Renal pelvis (tissue), 12 donors: ENCODE results near the gene MLNR. TPM values are rescaled to one million over a fixed set of nuclear protein-coding genes. Genes with fewer than 3 reads are reported as not detected.

Source experiments
- DNase-seq: peaks from one replicate; pipeline ENCODE4 v3.0.0-alpha.2; 2013
- long read RNA-seq, 16 experiments: transcript quantifications; one replicate each; lab custom pipeline, GENCODE V29; 2026
- polyA plus RNA-seq, 3 donors: library from polyadenylated mRNA; unstranded; fragments of 120-200 nt; gene quantifications; one replicate each; pipeline ENCODE4 v1.2.1, GENCODE V29; 2013; ENCODE audit not compliant: insufficient read length in 3 of 3

The MLNR gene, protein sequence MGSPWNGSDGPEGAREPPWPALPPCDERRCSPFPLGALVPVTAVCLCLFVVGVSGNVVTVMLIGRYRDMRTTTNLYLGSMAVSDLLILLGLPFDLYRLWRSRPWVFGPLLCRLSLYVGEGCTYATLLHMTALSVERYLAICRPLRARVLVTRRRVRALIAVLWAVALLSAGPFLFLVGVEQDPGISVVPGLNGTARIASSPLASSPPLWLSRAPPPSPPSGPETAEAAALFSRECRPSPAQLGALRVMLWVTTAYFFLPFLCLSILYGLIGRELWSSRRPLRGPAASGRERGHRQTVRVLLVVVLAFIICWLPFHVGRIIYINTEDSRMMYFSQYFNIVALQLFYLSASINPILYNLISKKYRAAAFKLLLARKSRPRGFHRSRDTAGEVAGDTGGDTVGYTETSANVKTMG
- polyA plus RNA-seq: under 1 TPM in 2 of 3 donors, not detected in 1; 0.27 to 0.30 TPM
- long read RNA-seq, donor 1: 0 reads
- long read RNA-seq, donor 2: 0 reads
- long read RNA-seq, donor 3: 0 reads
- long read RNA-seq, donor 4: 0 reads
- long read RNA-seq, donor 5: 0 reads
- long read RNA-seq, donor 6: 0 reads
- long read RNA-seq, donor 7: 0 reads
- long read RNA-seq, donor 8: 0 reads
- long read RNA-seq, donor 9: 0 reads
- long read RNA-seq, donor 10: 0 reads
- long read RNA-seq, donor 11: 0 reads
- long read RNA-seq, donor 12: 0 reads
- long read RNA-seq, donor 13: 0 reads
- long read RNA-seq, donor 14: 0 reads
- long read RNA-seq, donor 15: 0 reads
- long read RNA-seq, donor 16: 0 reads

DNA sequence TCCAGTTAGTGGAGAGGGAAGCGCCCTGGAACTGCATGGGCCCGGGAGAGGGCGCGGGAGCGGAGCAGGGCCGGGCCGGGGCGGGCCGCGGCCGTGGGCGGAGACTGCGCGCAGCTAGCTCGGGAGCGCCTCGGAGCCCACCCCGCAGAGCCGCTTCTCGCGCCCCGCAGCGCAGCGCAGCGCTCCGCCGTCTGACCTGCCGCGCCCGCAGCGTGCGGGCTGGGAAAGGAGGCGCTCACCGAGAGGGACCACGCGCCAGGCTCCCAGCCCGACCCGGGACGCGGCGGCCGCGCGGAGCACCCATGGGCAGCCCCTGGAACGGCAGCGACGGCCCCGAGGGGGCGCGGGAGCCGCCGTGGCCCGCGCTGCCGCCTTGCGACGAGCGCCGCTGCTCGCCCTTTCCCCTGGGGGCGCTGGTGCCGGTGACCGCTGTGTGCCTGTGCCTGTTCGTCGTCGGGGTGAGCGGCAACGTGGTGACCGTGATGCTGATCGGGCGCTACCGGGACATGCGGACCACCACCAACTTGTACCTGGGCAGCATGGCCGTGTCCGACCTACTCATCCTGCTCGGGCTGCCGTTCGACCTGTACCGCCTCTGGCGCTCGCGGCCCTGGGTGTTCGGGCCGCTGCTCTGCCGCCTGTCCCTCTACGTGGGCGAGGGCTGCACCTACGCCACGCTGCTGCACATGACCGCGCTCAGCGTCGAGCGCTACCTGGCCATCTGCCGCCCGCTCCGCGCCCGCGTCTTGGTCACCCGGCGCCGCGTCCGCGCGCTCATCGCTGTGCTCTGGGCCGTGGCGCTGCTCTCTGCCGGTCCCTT is at the start of gene MLNR:
TSS of gene MLNR (plus strand) at position 303 of the 820 bp plus-strand sequence. CDS start at position 303, 0 bp downstream.
- DNase-seq: peak; percentile 38

DNA sequence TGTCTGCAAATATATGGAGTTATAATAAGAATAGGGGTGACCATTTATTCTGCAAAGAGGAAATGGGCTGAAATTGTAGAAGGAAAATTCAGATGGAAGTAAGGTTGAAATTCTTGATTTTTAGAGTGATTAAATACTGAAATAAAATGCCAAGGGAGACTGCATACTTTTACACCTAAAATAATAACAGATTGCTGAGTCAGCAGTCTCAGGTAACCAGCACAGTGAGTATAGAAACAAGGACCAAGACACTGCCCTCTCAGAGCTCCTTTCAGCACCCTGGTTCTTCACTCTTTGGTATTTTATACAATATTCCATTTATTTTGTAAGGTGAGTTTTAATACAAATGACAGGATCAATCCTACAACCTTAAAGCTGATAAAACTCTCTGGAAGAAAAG is 48.8 kb upstream of the MLNR start:
- no peak for DNase-seq

DNA sequence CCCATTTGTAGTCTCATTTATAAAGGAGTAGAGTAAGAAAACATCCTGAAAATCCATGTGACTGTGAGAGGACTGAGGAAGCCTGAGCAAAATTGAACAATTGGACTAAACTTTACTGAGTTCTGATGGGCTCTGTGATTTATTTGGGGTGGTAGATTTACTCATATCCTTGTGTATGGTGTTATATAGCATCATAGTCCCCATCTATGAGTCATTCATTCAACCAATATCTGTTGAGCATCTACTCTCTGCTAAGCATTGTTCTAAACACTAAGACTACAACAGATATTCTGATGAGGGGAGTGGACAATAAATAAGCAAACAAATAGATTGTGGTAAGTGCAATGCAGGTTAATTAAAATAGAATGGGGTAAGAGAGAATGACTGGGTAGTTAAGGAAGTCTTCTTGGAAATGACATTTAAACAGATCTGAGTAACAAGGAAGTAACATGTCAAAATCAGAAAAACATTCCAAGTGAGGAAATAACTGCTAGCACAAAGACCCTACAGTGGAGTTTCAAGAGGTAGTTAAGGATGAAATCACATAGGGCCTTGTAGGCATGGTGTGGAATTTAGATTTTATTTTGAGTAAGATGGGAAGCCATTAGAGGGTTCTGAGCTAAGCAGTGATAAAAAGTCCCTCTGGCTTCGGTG is 36.3 kb upstream of the MLNR start:
- DNase-seq: no peak

DNA sequence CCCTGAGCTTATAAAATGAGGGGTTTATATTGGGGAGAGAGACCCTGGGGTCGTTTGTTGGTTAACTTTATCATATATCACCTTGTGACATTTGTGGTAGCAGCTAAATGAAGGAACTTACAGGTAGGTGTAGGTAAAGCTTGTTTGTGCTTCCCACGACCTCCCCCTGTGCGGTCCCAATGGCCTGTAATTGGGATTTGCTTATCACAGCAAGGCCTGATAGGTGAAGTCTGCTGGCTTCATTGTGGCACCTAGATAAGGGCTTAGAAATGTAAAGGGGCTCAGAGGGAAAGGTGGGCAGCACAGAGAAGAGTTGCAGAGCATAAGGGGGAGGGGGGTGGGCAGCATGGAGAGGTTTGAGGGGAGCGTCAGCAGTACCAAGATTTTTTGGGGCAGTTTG is 35.5 kb upstream of the MLNR start:
- DNase-seq: no peak

DNA sequence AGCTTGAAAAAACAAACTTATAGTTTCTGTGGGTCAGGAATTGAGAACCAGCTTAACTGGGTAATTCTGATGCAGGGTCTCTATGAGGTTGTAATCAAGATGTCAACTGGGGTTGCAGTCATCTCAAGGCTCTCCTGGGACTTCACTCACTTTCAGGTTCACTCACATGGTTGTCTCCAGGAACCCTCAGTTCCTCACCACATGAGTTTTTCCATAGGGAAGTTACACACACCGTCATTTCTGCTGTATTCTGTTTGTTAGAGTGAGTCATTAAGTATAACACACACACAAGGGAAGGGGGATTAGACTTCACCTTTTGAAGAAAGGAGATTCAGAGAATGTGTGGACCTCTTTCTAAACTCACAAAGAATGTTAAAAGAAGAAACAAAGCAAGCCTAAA is 34.9 kb upstream of the MLNR start:
- no peak for DNase-seq

DNA sequence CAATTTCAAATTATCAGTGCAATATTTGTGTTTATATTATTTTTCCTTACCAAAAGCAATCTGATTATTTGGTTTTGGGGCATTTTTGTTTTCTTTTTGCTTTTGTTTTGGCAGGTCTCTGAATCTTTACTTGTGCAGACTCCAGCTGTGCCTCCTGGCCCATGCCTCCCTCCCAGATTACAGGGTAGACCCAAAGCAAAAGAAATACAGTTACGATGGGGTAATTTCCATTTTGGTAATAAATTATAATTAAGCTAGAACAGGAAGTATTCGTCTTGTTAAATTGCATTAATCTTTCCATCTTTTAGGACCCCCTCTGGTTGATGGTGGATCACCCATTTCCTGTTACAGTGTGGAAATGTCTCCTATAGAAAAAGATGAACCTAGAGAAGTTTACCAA is 29.2 kb upstream of the MLNR start:
- DNase-seq: no peak

DNA sequence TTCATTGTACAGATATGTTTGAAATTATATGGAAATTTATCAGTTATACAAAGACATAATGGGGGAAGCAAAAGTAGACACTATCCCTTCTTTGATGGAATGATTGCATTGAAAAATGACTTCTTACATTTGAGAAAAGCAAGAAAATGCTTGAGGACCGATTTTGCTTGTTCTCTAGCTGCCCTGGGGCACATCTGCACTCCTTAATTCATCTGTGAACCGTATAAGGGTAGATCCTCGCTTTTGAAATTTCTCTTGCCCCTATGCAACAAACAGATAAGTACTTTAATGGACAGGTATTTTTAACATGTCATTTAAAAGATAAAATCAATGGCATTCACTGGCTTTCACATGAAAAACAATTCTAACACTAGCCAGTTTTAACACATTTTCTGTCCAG is 13.5 kb upstream of the MLNR start:
- no peak for DNase-seq

DNA sequence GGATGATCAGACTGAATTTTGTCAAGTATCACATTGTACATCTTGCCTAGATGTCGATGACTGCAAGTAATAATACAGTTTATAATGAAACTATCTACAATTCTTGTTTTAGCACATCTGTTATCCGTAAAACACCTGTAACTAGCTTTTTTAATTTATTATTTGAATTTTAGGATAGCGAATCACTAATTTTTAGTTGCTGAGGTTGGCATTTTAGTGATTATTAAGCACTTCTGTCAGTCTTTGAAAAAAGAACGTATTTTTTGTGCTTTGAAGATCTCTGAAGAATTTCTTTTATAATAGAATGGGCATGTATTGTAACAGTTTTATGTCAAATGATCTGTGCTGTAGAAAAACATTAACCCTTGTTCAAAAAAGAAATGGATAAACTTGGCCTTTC is 11.5 kb upstream of the MLNR start:
- DNase-seq: no peak

DNA sequence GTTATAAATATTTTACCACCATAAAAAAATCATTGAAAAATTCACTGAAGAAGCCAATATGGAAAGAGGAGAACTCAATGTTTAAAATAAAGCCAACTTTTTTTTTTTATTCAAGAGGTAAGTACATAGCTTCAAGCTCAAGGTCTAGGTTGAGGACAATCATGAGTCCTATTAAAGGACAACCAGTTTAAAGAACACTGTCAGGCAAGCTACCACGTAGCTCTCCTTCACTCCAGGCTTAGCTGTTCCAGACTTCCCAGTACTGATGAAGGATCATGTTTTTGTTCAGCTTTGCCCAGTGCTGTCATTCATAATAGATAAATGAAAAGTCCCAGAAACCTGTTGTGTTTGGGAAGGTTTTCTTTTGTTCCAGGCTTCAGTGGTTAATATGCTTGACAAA is 10.0 kb upstream of the MLNR start:
- DNase-seq: no peak

DNA sequence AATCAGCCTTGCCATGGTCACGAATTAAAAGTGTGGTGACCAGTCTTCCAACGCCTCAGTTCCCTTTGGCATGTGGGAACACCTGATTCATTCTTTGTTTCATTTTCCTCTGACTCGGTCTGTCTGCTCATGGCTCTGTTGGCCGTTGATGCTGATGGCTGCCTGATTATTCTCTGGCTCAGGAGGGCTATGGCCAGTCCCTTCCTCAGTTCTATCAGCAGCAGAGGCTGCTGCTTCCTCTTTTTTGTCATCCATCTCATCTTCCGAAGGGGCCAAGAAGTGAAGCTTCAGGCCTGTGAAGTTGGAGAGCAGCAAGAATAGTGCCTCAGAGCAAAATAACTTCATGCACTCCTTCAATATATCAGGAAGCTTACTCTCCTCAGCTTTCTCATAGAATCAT is 9.5 kb upstream of the MLNR start:
- no peak for DNase-seq

DNA sequence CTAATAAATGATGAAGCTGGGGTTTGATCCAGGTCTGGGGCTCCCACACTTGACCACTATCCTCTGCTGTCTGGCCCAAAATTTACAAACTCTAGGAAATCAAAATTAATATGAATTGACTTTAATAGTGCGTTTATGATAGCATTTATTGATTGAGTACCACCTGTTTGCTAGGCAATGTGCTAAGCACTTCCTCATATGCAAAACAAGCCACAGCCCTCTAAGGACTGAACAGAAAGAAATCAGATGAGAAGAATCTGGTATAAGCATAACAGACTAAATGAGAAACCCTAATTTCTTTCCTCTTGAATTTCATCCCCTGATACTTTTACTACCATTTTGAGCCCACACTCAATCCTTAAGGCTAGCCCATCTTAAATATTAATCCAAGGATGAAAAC is 6.6 kb upstream of the MLNR start:
- DNase-seq: no peak

DNA sequence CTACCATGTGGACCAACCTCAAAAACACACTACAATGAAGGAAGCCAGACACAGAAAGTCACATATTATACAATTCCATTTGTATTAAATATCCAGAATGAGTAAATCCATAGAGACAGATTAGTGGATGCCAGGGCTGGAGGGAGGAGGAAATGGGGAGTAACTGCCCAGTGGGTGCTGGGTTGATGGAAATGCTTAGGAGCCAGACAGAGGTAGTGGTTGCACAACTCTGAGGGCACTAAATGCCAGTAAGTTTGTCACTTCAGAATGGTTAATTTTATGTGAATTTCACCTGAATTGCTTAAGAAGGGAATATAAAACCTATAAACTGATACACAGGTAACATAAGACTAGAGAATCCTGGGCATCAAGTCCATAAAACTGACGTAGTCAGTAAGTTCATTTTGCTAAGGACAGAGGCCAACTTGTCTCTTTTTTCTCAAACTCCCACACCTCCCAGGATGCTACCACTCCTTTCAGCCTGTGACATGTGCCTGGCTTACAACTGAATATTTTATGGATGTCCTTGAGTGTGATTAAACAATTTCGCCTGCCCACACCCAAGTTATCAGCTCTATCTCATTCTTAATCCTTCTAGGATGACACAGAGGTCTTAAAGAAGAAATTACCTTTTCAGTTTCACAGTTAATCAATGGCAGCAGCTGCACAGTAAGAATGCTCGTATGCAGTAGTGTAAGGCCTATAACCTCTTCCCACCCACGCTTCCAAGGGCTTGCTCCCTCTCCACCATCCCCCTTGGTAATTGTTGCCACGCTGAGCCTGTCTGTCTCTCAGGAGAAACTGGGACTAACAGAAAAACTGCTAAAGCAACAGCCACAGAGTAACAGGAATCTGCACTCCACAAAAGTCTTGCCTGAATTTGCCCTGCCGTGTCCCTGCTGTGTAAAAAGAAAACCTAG is 5.9 kb upstream of the MLNR start:
- DNase-seq: no peak

DNA sequence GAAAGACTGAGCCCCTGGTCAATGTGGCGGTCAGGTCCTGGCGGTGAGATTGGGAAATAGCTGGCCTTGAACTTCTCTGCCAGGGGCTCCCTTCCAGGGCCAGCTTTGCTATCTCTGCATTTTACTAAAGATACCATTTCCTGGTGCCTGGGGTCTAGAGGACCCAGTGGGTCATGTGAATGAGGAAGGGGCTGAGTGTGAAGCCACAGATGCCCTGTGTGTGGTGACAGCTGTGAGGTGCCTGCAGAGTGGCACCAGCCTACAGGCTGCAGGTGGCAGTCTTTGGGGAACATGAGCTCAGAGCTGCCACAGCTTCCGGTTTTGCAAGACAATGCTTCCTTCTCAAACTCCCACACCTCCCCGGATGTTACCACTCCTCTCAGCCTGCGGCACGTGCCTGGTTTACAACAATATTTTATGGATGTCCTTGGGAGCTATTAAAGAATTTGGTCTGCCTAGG is 5.2 kb upstream of the MLNR start:
- DNase-seq: peak; percentile 12

DNA sequence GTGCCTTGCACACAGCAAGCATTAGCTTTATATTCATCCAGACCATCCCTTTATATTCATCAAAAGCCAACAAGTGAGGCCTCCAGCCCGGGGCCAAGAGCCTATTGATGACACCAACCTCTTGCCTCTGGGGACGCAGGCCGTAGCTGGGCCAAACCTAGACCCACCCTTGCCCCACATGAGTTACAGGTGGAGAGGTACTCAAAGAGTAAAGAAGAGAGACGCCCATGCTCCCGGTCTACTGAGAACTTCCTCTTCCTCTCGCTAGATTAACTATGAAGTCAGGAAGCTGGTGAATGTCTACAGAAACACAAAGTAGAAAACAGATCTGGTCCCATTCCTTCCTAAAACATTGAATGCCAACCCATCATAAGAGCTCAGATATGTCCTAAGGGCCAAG is 3.8 kb upstream of the MLNR start:
- DNase-seq: no peak

DNA sequence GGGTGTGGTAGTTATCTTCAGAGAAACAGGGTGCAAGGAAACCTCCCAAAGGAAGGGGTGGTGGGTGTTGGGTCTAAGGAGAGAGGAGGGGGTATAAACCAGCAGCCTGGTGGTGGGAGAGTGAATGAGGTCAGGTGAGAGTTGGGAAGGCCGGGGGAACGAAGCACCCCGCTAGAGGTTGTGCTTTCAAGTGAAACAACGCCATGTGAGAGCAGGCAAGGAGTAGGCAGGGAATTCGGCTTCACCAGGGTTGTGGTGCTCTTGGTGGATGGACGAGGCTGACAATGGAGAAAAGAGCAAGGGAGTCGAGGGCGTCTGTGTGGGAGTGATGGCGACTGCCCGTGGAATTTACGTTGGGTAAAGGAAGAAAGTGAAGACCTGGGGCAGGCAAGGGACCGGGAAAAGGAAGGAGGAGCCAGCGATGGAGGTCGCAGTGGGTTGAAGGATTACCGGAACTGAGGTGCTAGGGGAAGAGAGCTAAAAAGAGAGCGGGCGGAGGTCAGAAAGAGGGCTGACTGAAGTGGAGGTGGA is 2.1 kb upstream of the MLNR start:
- peak; percentile 9 for DNase-seq

DNA sequence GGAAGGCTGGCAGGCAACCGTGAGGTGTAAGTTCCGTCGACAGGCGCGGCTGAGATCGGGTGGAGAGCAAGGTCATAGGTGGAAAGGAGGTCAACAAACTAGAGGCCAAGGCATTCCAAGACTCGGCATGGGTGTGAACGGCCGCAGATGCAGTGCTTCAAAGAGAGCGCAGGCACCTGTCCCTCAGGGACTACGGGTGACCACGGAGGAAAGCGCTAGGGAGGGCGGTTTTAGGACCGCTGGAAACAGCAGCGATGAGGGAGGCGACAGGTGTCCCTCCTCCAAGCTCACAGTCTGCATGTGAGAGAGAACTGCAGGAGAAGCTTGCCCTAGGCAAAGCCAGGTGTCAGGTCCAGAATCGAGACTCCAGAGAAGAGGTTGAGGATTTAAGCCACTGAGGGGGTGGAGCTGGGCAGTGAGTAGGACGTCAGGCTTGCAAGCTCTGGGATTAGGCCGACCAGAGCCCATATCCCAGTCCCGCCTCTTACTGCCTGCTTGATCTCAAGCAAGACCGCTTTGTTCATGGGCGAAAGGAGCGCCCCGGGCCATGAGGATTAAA is 1.6 kb upstream of the MLNR start:
- peak; percentile 23 for DNase-seq

DNA sequence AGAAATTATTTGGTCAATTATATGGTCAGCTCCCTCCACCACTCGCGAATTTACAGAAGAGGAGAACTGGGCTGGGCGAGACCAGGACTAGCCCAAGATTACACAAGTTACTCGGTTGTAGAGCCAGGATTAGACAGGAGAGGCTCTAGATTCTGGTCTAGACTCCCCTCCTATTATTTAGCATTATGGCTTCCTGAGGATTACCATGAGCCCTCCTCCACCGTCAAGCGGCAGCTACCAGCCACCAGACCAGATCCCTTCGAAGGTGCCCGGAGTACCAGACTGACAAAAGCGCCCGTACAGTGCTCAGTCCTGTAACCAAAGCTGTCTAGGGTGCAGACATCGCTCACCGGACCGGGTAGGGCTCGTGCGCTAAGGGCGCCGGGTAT is 497 bp upstream of the MLNR start:
- no peak for DNase-seq

DNA sequence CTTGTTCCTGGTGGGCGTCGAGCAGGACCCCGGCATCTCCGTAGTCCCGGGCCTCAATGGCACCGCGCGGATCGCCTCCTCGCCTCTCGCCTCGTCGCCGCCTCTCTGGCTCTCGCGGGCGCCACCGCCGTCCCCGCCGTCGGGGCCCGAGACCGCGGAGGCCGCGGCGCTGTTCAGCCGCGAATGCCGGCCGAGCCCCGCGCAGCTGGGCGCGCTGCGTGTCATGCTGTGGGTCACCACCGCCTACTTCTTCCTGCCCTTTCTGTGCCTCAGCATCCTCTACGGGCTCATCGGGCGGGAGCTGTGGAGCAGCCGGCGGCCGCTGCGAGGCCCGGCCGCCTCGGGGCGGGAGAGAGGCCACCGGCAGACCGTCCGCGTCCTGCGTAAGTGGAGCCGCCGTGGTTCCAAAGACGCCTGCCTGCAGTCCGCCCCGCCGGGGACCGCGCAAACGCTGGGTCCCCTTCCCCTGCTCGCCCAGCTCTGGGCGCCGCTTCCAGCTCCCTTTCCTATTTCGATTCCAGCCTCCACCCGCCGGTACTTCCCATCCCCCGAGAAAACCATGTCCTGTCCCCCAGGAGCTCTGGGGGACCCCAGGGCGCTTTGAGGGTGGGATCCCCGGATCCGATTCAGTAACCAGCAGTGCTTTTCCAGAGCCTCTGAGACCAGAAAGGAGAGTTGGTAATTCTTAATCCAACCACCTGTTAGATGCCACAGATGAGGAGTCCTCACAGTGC is 885 bp downstream of the MLNR start:
- peak; percentile 7 for DNase-seq

DNA sequence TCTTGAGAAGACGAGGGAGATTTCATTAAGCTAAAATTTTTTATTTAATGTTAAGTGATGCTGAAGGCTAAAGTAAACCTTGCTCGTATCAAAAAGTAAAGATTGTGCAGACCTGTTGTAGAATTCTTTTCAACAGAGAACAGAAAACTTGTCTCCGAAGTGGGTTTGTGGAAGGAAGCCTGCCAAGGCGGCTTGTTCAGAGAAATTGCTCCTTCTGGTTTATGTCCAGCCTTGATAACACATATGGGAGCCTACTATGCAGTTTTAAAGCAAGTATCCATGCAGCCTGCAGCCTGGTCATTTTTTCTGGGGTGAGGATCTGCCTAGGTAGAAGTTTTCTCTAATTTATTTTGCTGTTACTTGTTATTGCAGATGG is 1.4 kb downstream of the MLNR start:
- no peak for DNase-seq
